Rectal smooth muscle tissue (tissue), 1 donor: ENCODE data around the gene RALA.
"Not testable (repeated sequence)": the region's sequence is repeated elsewhere in the genome, so short reads cannot be mapped to it uniquely, and the experiment has no call there.

ENCODE experiments used
- H3K27ac ChIP-seq: one replicate; pipeline ENCODE4 v1.7.0; 2013; ENCODE audit warnings: low read depth, low read length, inconsistent platforms
- H3K27me3 ChIP-seq: one replicate; pipeline ENCODE4 v1.7.0; 2013; ENCODE audit warnings: low read length; ENCODE audit not compliant: control insufficient read depth, insufficient read depth
- H3K36me3 ChIP-seq: one replicate; pipeline ENCODE4 v1.7.0; 2013; ENCODE audit warnings: low read length; ENCODE audit not compliant: control insufficient read depth, insufficient read depth
- H3K4me1 ChIP-seq: one replicate; pipeline ENCODE4 v1.7.0; 2013; ENCODE audit warnings: low read length; ENCODE audit not compliant: control insufficient read depth, insufficient read depth
- H3K4me3 ChIP-seq: one replicate; pipeline ENCODE4 v1.7.0; 2013; ENCODE audit warnings: low read length
- H3K9ac ChIP-seq: one replicate; pipeline ENCODE4 v1.7.0; 2013; ENCODE audit warnings: low read length

RALA gene

GRCh38 chr7:39681887-39682441, 58.6 kb downstream of the RALA start:
- Histone ChIP-seq H3K27ac (no peak overlapping the region), H3K4me1 (peaks cover 5% of the 10 kb centered on the region), H3K4me3 (no peak overlapping the region), H3K36me3 (no peaks in the 10 kb centered on the region), H3K27me3 (no peaks in the 10 kb centered on the region), H3K9ac (no peak overlapping the region)

GRCh38 chr7:39683216-39683845, 60.0 kb downstream of the RALA start:
- Histone ChIP-seq H3K4me3 (no peak overlapping the region), H3K27ac (no peak overlapping the region), H3K27me3 (no peaks in the 10 kb centered on the region), H3K36me3 (no peaks in the 10 kb centered on the region), H3K4me1 (peaks cover 5% of the 10 kb centered on the region), H3K9ac (no peak overlapping the region)

GRCh38 chr7:39686261-39686924, 63.0 kb downstream of the RALA start:
- Histone ChIP-seq H3K4me3 (no peak overlapping the region), H3K9ac (no peak overlapping the region), H3K36me3 (peaks cover 3% of the 10 kb centered on the region), H3K4me1 (peaks cover 5% of the 10 kb centered on the region), H3K27me3 (no peaks in the 10 kb centered on the region), H3K27ac (no peak overlapping the region)

GRCh38 chr7:39688611-39689480, 65.5 kb downstream of the RALA start:
- peaks cover 3% of the 10 kb centered on the region for H3K36me3 ChIP-seq
- H3K27ac ChIP-seq, result no peak overlapping the region
- H3K27me3 ChIP-seq, result no peaks in the 10 kb centered on the region
- no peak overlapping the region for H3K9ac ChIP-seq
- no peak overlapping the region for H3K4me3 ChIP-seq
- H3K4me1 ChIP-seq, result peaks cover 5% of the 10 kb centered on the region

- Histone ChIP-seq H3K27me3 (no peaks in the 10 kb centered on the region), H3K36me3 (peaks cover 3% of the 10 kb centered on the region), H3K4me3 (no peak overlapping the region), H3K4me1 (no peaks in the 10 kb centered on the region), H3K27ac (no peak overlapping the region), H3K9ac (no peak overlapping the region)
Measured at GRCh38 chr7:39691821-39692220, 68.4 kb downstream of the RALA start.

GRCh38 chr7:39693086-39693485, 69.7 kb downstream of the RALA start:
- not testable (repeated sequence) for H3K36me3 ChIP-seq, H3K4me3 ChIP-seq, H3K27me3 ChIP-seq, H3K9ac ChIP-seq, H3K4me1 ChIP-seq, H3K27ac ChIP-seq

GRCh38 chr7:39693812-39694211, 70.4 kb downstream of the RALA start:
- Histone ChIP-seq H3K4me1 (no peaks in the 10 kb centered on the region), H3K27ac (no peak overlapping the region), H3K36me3 (peaks cover 3% of the 10 kb centered on the region), H3K9ac (no peak overlapping the region), H3K4me3 (no peak overlapping the region), H3K27me3 (no peaks in the 10 kb centered on the region)

GRCh38 chr7:39695852-39696586, 72.6 kb downstream of the RALA start:
- H3K9ac ChIP-seq, result no peak overlapping the region
- no peaks in the 10 kb centered on the region for H3K36me3 ChIP-seq
- H3K27ac ChIP-seq, result no peak overlapping the region
- no peak overlapping the region for H3K4me3 ChIP-seq
- no peaks in the 10 kb centered on the region for H3K4me1 ChIP-seq
- no peaks in the 10 kb centered on the region for H3K27me3 ChIP-seq

- no peaks in the 10 kb centered on the region for H3K27me3 ChIP-seq
- no peak overlapping the region for H3K9ac ChIP-seq
- H3K4me1 ChIP-seq, result no peaks in the 10 kb centered on the region
- H3K36me3 ChIP-seq, result no peaks in the 10 kb centered on the region
- H3K27ac ChIP-seq, result no peak overlapping the region
- no peak overlapping the region for H3K4me3 ChIP-seq
Measured at GRCh38 chr7:39696631-39697030, 73.3 kb downstream of the RALA start.

GRCh38 chr7:39697483-39697882, 74.1 kb downstream of the RALA start:
- H3K27me3 ChIP-seq, result no peaks in the 10 kb centered on the region
- H3K27ac ChIP-seq, result no peak overlapping the region
- H3K36me3 ChIP-seq, result no peaks in the 10 kb centered on the region
- no peak overlapping the region for H3K9ac ChIP-seq
- no peak overlapping the region for H3K4me3 ChIP-seq
- no peaks in the 10 kb centered on the region for H3K4me1 ChIP-seq

GRCh38 chr7:39700165-39700564, 76.8 kb downstream of the RALA start:
- no peaks in the 10 kb centered on the region for H3K4me1 ChIP-seq
- H3K27ac ChIP-seq, result no peak overlapping the region
- no peaks in the 10 kb centered on the region for H3K27me3 ChIP-seq
- H3K36me3 ChIP-seq, result no peaks in the 10 kb centered on the region
- no peak overlapping the region for H3K4me3 ChIP-seq
- no peak overlapping the region for H3K9ac ChIP-seq

GRCh38 chr7:39700932-39701331, 77.6 kb downstream of the RALA start:
- H3K4me3 ChIP-seq, result no peak overlapping the region
- no peak overlapping the region for H3K27ac ChIP-seq
- H3K36me3 ChIP-seq, result no peaks in the 10 kb centered on the region
- H3K9ac ChIP-seq, result no peak overlapping the region
- no peaks in the 10 kb centered on the region for H3K27me3 ChIP-seq
- no peaks in the 10 kb centered on the region for H3K4me1 ChIP-seq
